Sigmoid colon (tissue), 4 donors: ENCODE measurements around the gene NCF2.

Experiments
- CTCF ChIP-seq, 4 experiments: fragments of 450-650 bp in 3 of 4; fragments of 200-600 bp in 1 of 4; IDR thresholded peaks; one replicate each; pipeline ENCODE4 v1.5.1; 2016 to 2019; ENCODE audit warnings: antibody characterized with exemption in 4 of 4, mild to moderate bottlenecking in 3 of 4, moderate library complexity in 2 of 4
- POLR2A ChIP-seq, 2 donors: fragments of 450-650 bp; IDR thresholded peaks; one replicate each; pipeline ENCODE4 v1.6.1; 2016; ENCODE audit warnings: antibody characterized with exemption in 2 of 2, mild to moderate bottlenecking in 2 of 2, moderate library complexity in 2 of 2
- POLR2AphosphoS5 ChIP-seq, 4 donors: sonication (generic); formaldehyde crosslinking; IDR thresholded peaks; one replicate each; pipeline ENCODE4 v1.6.1; 2017; ENCODE audit warnings: antibody characterized with exemption in 4 of 4

DNA sequence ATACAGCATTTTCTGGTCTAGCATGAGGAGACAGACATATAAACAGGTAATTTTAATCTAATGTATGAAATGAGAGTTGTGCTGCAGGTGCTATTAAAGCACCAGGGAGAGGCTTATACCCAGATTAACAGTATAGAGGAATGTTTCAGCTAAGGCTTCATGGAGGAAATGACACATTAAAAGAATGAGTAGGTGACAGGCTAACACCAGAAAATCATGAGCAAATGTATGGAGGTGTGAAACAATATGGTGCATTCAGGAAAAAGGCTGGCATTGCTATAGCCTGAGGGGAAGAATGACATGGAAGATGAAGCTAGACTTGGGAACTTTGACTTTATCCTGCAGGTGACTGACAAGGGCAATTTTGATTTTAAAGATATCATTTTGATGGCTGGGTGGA, 38.3 kb upstream of the NCF2 start:
- no peak for TF ChIP-seq CTCF (IDR thresholded peaks at IDR 0.05)
- TF ChIP-seq POLR2A (IDR thresholded peaks at IDR 0.05), result no peak
- no peak for TF ChIP-seq POLR2AphosphoS5 (IDR thresholded peaks at IDR 0.05)
